Measurements from ENCODE around the gene NEU3. TPM values are rescaled to one million over a fixed set of nuclear protein-coding genes. Genes with fewer than 3 reads are reported as not detected.
"Not testable (repeated sequence)": the region's sequence is repeated elsewhere in the genome, so short reads cannot be mapped to it uniquely, and the experiment has no call there.

Gene NEU3
- total and polyA plus RNA-seq, 8 donors: 9.7 to 15.3 (median 14.6) TPM

DNA sequence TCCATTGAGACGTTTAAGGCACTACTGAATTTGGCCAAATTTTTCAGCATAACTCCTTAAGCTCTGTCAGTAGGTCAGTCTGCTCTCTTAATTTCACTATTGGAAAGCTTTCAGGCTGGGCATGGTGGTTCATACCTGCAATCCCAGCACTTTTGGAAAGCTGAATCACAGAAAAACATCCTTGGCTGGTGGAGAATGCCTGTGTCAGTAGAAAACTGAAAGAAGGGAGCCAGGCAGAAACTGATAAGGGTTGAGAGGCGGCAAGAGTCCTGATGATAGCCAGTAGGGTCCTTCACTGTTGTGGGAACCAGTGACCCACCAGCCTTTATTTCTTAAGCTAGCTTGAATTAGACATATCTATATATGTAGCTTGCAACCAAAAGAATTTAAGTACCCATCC is 22.6 kb downstream of the NEU3 start:
- TF ChIP-seq, protein P1, sequence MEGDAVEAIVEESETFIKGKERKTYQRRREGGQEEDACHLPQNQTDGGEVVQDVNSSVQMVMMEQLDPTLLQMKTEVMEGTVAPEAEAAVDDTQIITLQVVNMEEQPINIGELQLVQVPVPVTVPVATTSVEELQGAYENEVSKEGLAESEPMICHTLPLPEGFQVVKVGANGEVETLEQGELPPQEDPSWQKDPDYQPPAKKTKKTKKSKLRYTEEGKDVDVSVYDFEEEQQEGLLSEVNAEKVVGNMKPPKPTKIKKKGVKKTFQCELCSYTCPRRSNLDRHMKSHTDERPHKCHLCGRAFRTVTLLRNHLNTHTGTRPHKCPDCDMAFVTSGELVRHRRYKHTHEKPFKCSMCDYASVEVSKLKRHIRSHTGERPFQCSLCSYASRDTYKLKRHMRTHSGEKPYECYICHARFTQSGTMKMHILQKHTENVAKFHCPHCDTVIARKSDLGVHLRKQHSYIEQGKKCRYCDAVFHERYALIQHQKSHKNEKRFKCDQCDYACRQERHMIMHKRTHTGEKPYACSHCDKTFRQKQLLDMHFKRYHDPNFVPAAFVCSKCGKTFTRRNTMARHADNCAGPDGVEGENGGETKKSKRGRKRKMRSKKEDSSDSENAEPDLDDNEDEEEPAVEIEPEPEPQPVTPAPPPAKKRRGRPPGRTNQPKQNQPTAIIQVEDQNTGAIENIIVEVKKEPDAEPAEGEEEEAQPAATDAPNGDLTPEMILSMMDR (IDR thresholded peaks at IDR 0.05): no peak
- intact Hi-C loops (cut with DNase I): no loop called here

DNA sequence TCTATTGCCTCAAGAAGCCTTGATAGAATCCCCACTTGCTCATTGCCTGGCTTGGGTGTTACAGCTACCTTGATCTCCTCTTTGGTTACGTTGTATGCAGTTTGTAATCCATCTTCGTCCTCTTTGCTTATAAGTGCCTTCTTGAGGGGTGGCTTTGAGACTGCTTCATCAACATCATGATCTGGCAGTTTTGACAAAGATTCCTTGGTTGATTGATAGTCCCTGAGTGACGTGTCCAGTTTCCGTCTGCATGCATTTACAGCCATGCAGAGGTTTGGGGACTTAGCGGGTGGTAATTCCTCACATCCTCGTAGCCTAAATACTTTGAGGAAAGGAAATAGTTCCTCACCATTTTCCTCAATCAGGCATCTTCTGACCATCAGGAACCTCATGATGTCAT is 23.1 kb downstream of the NEU3 start:
- Histone ChIP-seq H3K4me1 (no peaks in the 10 kb centered on the region), H3K36me3 (peaks cover 0 to 33% of the 10 kb centered on the region in 2 donors), H3K9me3 (no peaks in the 10 kb centered on the region), H3K4me3 (no peak overlapping the region), H3K27ac (no peak overlapping the region), H3K27me3 (no peaks in the 10 kb centered on the region)
- TF ChIP-seq, protein P1 (IDR thresholded peaks at IDR 0.05): no peak
- intact Hi-C loops (cut with DNase I): no loop called here
- DNase-seq: no peak
- ATAC-seq: no peak

More for the DNA sequence above, 22.6 kb downstream of the NEU3 start:
- ATAC-seq (no peak), DNase-seq (no peak)
- H3K9me3 ChIP-seq: no peaks in the 10 kb centered on the region
- H3K27ac ChIP-seq: no peak overlapping the region
- H3K36me3 ChIP-seq: peaks cover 0 to 38% of the 10 kb centered on the region in 2 donors
- no peak overlapping the region for H3K4me3 ChIP-seq
- H3K4me1 ChIP-seq: no peaks in the 10 kb centered on the region
- no peaks in the 10 kb centered on the region for H3K27me3 ChIP-seq

DNA sequence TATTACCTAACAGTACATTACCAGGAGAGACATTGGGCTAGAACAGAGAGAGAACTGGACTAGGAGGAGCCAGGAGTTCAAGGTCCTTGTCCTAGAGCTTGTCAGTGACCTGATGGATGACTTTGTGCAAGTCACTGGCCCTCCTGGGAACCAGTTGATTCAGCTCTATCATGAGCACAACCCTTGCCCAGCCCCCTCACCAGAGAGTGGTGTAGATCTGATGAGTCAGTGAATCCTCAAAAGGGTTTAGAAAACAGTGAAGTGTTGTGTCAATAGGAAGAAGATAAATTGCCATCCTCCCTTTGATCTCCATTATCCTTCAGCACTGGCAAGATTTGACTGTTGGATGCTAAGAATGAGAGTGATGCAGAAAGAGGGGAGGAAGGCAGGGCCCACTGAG is 24.3 kb downstream of the NEU3 start:
- Histone ChIP-seq H3K4me1 (no peaks in the 10 kb centered on the region), H3K36me3 (peaks cover 0 to 28% of the 10 kb centered on the region in 2 donors), H3K27me3 (no peaks in the 10 kb centered on the region), H3K4me3 (no peak overlapping the region), H3K27ac (no peak overlapping the region), H3K9me3 (no peaks in the 10 kb centered on the region)
- ATAC-seq: no peak
- TF ChIP-seq, protein P1 (IDR thresholded peaks at IDR 0.05): no peak
- no peak for DNase-seq
- intact Hi-C loops (cut with DNase I): no loop called here

DNA sequence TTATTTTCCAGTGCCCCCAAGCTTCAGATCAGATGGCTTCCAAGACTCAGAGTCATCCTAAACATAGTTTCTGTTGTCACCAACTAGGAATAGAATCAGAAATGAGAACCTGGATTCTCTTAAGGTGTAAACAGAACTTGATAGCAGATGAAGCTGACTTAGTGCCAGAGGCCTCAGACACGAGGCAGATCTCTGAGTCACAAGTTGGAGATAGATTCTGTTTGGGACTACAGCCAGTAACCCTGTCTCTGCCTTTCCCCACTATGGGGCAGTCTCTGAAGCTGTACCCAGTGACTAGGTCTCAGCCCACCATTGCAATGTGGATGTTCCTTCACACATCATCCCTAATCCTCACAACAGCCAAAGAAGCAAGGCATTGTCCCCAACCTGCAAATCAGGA is 25.4 kb downstream of the NEU3 start:
- DNase-seq: no peak
- TF ChIP-seq, protein P1 (IDR thresholded peaks at IDR 0.05): no peak
- Histone ChIP-seq H3K27ac (no peak overlapping the region), H3K4me3 (no peak overlapping the region), H3K9me3 (no peaks in the 10 kb centered on the region), H3K36me3 (peaks cover 0 to 22% of the 10 kb centered on the region in 2 donors), H3K27me3 (no peaks in the 10 kb centered on the region), H3K4me1 (no peaks in the 10 kb centered on the region)
- no peak for ATAC-seq
- intact Hi-C loops (cut with DNase I): no loop called here

DNA sequence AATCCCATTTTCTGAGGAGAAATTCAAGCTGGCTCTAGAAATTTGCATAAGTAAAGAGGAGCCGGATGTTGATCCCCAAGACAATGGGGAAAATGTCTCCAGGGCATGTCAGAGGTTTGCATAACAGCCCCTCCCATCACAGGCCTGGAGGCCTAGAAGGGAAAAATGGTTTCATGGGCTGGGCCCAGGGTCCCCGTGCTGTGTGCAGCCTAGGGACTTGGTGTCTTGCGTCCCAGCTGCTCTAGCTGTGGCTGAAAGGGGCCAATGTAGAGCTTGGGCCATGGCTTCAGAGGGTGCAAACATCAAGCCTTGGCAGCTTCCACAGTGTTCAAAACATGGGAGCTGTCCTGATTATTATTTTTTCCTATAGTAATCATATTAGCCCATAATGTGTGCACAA is 30.5 kb downstream of the NEU3 start:
- H3K4me1 ChIP-seq; H3K9me3 ChIP-seq; H3K4me3 ChIP-seq; H3K27me3 ChIP-seq; H3K36me3 ChIP-seq; H3K27ac ChIP-seq; DNase-seq; ATAC-seq; intact Hi-C loops (cut with DNase I): not testable (repeated sequence)

DNA sequence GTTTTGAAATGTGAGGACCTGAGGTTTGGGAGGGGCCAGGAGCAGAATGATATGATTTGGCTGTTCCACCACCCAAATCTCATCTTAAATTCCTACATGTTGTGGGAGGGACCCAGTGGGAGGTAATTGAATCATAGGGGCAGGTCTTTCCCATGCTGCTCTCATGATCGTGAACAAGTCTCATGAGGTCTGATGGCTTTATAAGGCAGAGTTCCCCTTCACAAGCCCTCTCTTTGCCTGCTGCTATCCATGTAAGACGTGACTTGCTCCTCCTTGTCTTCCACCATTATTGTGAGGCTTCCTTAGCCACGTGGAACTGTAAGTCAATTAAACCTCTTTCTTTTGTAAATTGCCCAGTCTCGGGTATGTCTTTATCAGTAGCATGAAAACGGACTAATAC is 31.6 kb downstream of the NEU3 start:
- H3K4me3 ChIP-seq; intact Hi-C loops (cut with DNase I); H3K27me3 ChIP-seq; H3K27ac ChIP-seq; H3K36me3 ChIP-seq; ATAC-seq; H3K4me1 ChIP-seq; H3K9me3 ChIP-seq; DNase-seq: not testable (repeated sequence)

Measured in left lung (tissue), 10 donors.